Measurements from ENCODE around the gene RGS7.
A peak's percentile ranks its signal among the peaks of the same experiment; 100 is the strongest.

RGS7 gene

GRCh38 chr1:241356187-241356518, 852 bp downstream of the RGS7 start:
- no peak for DNase-seq
- Mint-ChIP-seq H3K4me1 (peaks cover 5% of the 10 kb centered on the region), H3K27ac (no peak overlapping the region), H3K4me3 (peak overlapping the region; percentile 34), H3K27me3 (peaks cover 37% of the 10 kb centered on the region), H3K9me3 (no peaks in the 10 kb centered on the region), H3K36me3 (ENCODE audit: low read depth) (no peaks in the 10 kb centered on the region)
- no peak for ATAC-seq

GRCh38 chr1:241355311-241356010, 1.5 kb downstream of the RGS7 start:
- Mint-ChIP-seq H3K36me3 (ENCODE audit: low read depth) (no peaks in the 10 kb centered on the region), H3K27me3 (peaks cover 35% of the 10 kb centered on the region), H3K4me1 (peaks cover 5% of the 10 kb centered on the region), H3K9me3 (no peaks in the 10 kb centered on the region), H3K4me3 (no peak overlapping the region), H3K27ac (no peak overlapping the region)
- no peak for DNase-seq
- ATAC-seq: no peak

DNA sequence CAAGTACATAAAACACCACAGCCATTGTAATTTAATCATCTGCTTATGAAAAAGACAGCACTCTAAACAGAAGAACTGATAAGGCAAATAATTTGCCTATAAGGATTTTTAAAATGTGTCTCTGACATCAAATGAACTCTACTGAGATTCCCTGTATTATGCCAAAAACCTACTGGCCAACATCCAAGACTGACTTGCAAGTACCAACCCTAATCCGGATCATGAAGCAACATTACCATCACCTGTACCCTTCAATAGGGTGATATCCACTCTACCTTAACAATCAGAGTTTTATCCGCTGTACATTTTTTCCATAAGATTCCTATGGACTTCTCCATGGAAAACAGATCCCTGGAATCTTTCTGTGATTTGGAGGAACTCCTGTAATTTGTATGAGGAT, 4.6 kb downstream of the RGS7 start:
- ATAC-seq: no peak
- no peak for DNase-seq
- H3K9me3 Mint-ChIP-seq: no peaks in the 10 kb centered on the region
- H3K4me1 Mint-ChIP-seq: peaks cover 3% of the 10 kb centered on the region
- peaks cover 17% of the 10 kb centered on the region for H3K27me3 Mint-ChIP-seq
- no peak overlapping the region for H3K4me3 Mint-ChIP-seq
- H3K27ac Mint-ChIP-seq: no peak overlapping the region
- no peaks in the 10 kb centered on the region for H3K36me3 Mint-ChIP-seq (ENCODE audit: low read depth)

DNA sequence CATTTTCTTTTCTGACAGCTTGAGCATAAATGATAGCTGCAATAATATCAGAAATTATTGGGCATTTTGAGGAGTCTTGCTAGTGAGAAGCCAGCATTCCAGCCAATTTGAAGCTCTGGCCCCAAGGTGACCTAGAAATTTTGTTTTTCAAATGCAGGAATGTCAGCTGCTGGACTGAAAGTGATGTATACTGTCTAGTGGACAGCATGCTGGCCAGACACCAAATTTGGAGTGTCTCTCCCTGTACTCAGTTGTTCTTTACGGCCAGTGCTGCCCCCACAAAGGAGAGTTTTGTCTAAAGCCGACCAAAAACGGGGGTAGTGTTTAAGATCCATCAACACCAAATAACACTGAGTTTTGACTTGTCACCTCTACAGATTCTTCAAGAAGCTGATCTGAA, 5.2 kb downstream of the RGS7 start:
- Mint-ChIP-seq H3K27me3 (peaks cover 17% of the 10 kb centered on the region), H3K4me1 (peaks cover 3% of the 10 kb centered on the region), H3K4me3 (no peak overlapping the region), H3K27ac (no peak overlapping the region), H3K9me3 (no peaks in the 10 kb centered on the region), H3K36me3 (ENCODE audit: low read depth) (no peaks in the 10 kb centered on the region)
- DNase-seq: no peak
- ATAC-seq: no peak

DNA sequence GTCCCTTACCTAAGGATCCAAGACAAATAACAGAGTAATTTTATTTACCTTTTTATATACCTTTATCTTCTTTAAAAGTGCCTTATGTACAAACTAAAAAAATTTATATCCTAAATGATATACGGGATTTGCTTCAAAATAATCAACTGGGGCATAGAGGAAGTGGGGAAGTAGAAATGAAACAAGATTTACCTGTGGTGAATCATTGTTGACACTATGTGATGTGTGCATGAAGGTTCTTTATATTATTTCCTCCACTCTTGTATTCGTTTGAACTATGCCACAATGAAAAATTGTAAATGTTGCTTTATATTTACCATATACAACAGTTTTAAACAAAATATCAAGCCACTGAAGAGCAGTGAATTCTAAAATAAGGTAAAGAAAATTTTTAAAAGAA, 13.0 kb downstream of the RGS7 start:
- ATAC-seq (no peak), DNase-seq (no peak)
- H3K27ac Mint-ChIP-seq: no peak overlapping the region
- H3K9me3 Mint-ChIP-seq: peaks cover 7% of the 10 kb centered on the region
- H3K4me3 Mint-ChIP-seq: no peak overlapping the region
- H3K27me3 Mint-ChIP-seq: no peaks in the 10 kb centered on the region
- no peaks in the 10 kb centered on the region for H3K36me3 Mint-ChIP-seq (ENCODE audit: low read depth)
- H3K4me1 Mint-ChIP-seq: no peaks in the 10 kb centered on the region

- H3K4me3 Mint-ChIP-seq: no peak overlapping the region
- H3K9me3 Mint-ChIP-seq: peaks cover 2% of the 10 kb centered on the region
- no peaks in the 10 kb centered on the region for H3K4me1 Mint-ChIP-seq
- no peaks in the 10 kb centered on the region for H3K36me3 Mint-ChIP-seq (ENCODE audit: low read depth)
- DNase-seq (no peak), ATAC-seq (no peak)
- H3K27me3 Mint-ChIP-seq: no peaks in the 10 kb centered on the region
- no peak overlapping the region for H3K27ac Mint-ChIP-seq
Observed at GRCh38 chr1:241336335-241336734, 20.7 kb downstream of the RGS7 start.

- H3K4me1 Mint-ChIP-seq: no peaks in the 10 kb centered on the region
- no peak overlapping the region for H3K27ac Mint-ChIP-seq
- ATAC-seq (no peak), DNase-seq (no peak)
- no peaks in the 10 kb centered on the region for H3K36me3 Mint-ChIP-seq (ENCODE audit: low read depth)
- no peaks in the 10 kb centered on the region for H3K9me3 Mint-ChIP-seq
- no peaks in the 10 kb centered on the region for H3K27me3 Mint-ChIP-seq
- H3K4me3 Mint-ChIP-seq: no peak overlapping the region
Observed at GRCh38 chr1:241332987-241333386, 24.0 kb downstream of the RGS7 start.

GRCh38 chr1:241332037-241332409, 25.0 kb downstream of the RGS7 start:
- DNase-seq (no peak), ATAC-seq (no peak)
- no peaks in the 10 kb centered on the region for H3K36me3 Mint-ChIP-seq (ENCODE audit: low read depth)
- H3K9me3 Mint-ChIP-seq: no peaks in the 10 kb centered on the region
- no peaks in the 10 kb centered on the region for H3K4me1 Mint-ChIP-seq
- H3K4me3 Mint-ChIP-seq: no peak overlapping the region
- H3K27me3 Mint-ChIP-seq: no peaks in the 10 kb centered on the region
- H3K27ac Mint-ChIP-seq: no peak overlapping the region

DNA sequence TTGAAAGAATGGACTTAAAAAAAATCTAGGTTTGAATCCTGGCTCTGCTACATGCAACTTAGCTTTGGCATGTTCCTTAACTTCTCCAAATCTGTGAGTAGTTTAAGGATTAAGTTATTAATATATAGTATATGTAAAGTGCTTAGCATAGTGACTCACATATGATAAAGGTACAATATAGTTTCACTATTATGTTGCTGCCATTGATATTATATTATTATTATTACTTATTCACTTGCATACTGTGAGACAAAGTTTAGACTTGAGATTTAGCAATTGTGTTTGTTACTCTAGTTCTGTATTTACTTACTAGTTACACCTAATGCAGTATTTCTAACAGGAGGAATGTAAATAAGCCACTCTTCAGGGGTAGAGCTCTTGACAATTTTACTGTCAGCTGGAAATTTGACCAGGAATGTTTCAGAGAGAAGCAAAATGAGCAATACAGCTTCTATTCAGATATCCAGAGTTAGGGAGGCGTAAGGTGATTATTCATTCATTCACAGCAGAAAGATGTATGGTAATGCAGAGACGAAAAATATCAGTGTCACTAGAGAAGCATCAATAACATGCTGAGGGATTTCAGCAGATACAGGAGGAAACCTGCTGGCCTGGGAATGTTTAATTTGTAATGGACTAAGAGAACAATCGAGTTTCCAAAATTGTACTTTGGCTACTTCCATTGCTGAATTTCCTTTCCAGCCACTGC, 25.5 kb downstream of the RGS7 start:
- no peak for ATAC-seq
- Mint-ChIP-seq H3K27ac (no peak overlapping the region), H3K4me3 (no peak overlapping the region), H3K9me3 (no peaks in the 10 kb centered on the region), H3K4me1 (no peaks in the 10 kb centered on the region), H3K27me3 (no peaks in the 10 kb centered on the region), H3K36me3 (ENCODE audit: low read depth) (no peaks in the 10 kb centered on the region)
- no peak for DNase-seq

DNA sequence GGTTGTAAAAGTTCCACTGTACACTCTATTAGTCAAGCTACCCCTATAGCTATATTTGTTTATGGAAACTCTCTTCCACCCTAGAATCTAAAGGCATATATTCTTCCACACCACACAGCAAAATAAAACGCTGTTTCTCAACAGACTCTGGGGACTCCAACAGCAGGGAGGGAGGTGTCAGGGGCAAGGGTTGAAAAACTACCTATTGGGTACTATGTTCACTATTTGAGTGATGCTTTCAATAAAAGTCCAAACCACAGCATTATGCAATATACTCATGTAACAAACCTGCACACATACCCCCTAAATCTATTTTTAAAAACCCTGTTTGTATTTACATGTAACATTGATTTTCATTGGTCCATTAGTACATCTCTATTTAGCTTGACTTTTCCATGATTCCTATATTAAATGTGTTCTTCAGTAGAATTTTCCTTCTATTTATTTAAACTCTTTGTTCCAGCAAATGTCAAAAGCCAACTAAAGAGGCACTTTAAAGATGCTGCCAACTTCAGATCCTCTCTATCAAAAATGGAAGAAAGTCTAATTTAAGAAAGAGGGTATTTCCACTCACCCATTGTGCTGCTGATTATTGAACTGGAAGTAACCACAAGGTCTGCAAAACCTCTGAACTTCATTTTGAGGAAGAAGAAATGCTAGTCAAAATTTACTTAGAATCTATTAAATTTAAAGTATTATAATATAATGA, 26.2 kb downstream of the RGS7 start:
- no peaks in the 10 kb centered on the region for H3K4me1 Mint-ChIP-seq
- H3K4me3 Mint-ChIP-seq: no peak overlapping the region
- no peaks in the 10 kb centered on the region for H3K36me3 Mint-ChIP-seq (ENCODE audit: low read depth)
- no peak for DNase-seq
- no peak overlapping the region for H3K27ac Mint-ChIP-seq
- H3K27me3 Mint-ChIP-seq: no peaks in the 10 kb centered on the region
- no peak for ATAC-seq
- H3K9me3 Mint-ChIP-seq: no peaks in the 10 kb centered on the region

- ATAC-seq (no peak), DNase-seq (no peak)
- Mint-ChIP-seq H3K27me3 (no peaks in the 10 kb centered on the region), H3K4me3 (no peak overlapping the region), H3K27ac (no peak overlapping the region), H3K9me3 (no peaks in the 10 kb centered on the region), H3K4me1 (no peaks in the 10 kb centered on the region), H3K36me3 (ENCODE audit: low read depth) (no peaks in the 10 kb centered on the region)
Observed at GRCh38 chr1:241325456-241325855, 31.5 kb downstream of the RGS7 start.

- ATAC-seq (no peak), DNase-seq (peak; percentile 18)
- no peaks in the 10 kb centered on the region for H3K36me3 Mint-ChIP-seq (ENCODE audit: low read depth)
- no peaks in the 10 kb centered on the region for H3K9me3 Mint-ChIP-seq
- no peak overlapping the region for H3K4me3 Mint-ChIP-seq
- no peaks in the 10 kb centered on the region for H3K4me1 Mint-ChIP-seq
- peaks cover 2% of the 10 kb centered on the region for H3K27me3 Mint-ChIP-seq
- no peak overlapping the region for H3K27ac Mint-ChIP-seq
Observed at GRCh38 chr1:241323514-241324195, 33.4 kb downstream of the RGS7 start.

- Mint-ChIP-seq H3K36me3 (ENCODE audit: low read depth) (no peaks in the 10 kb centered on the region), H3K4me3 (no peak overlapping the region), H3K27me3 (peaks cover 2% of the 10 kb centered on the region)
Observed at GRCh38 chr1:241317676-241318075, 39.3 kb downstream of the RGS7 start.

DNA sequence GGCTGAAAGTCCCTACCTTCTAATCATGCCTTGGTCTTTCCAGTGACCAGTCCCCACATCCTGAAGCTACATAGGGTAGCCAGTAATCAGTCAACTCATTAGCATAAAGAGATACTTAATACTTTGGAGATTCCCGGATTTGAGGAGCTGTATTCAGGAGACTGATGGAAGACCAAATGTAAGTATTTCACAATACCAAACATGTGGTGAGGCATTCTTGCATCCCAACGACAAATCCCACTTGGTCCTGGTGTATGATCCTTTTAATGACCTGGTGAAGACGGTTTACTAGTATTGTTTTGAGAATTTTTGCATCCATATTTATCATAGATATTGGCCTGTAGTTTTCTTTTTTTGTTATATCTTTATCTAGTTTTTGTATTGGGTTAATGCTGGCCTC, 40.6 kb downstream of the RGS7 start:
- no peaks in the 10 kb centered on the region for H3K4me1 Mint-ChIP-seq
- H3K27ac Mint-ChIP-seq: no peak overlapping the region
- peaks cover 3% of the 10 kb centered on the region for H3K9me3 Mint-ChIP-seq
- ATAC-seq (no peak), DNase-seq (no peak)
- H3K36me3 Mint-ChIP-seq (ENCODE audit: low read depth): no peaks in the 10 kb centered on the region
- H3K4me3 Mint-ChIP-seq: no peak overlapping the region
- peaks cover 2% of the 10 kb centered on the region for H3K27me3 Mint-ChIP-seq

More at GRCh38 chr1:241317676-241318075, 39.3 kb downstream of the RGS7 start:
- DNase-seq (no peak), ATAC-seq (no peak)
- H3K27ac Mint-ChIP-seq: no peak overlapping the region
- peaks cover 3% of the 10 kb centered on the region for H3K9me3 Mint-ChIP-seq
- H3K4me1 Mint-ChIP-seq: no peaks in the 10 kb centered on the region

Measured in activated naive CD8-positive, alpha-beta T cell treated with anti-CD3 and anti-CD28 coated beads, Interleukin-2, amount 50 U/mL, for 24 hours (primary cell).